Activated naive CD8-positive, alpha-beta T cell treated with anti-CD3 and anti-CD28 coated beads, Interleukin-2, amount 50 U/mL, for 24 hours (primary cell): ENCODE results near the gene BGLAP.

Source experiments
- ATAC-seq: fragments of 150-1000 bp; cut with Tn5 transposase; one replicate; pipeline ENCODE4 v1.10.0; 2021
- DNase-seq: peaks from one replicate; pipeline ENCODE4 v3.0.0; 2021
- H3K27ac Mint-ChIP-seq: one replicate; pipeline ENCODE4 v1.8.0; 2021; ENCODE audit warnings: mild to moderate bottlenecking, mixed read lengths
- H3K27me3 Mint-ChIP-seq: one replicate; pipeline ENCODE4 v1.8.0; 2021; ENCODE audit warnings: mixed read lengths
- H3K36me3 Mint-ChIP-seq: one replicate; pipeline ENCODE4 v1.8.0; 2021; ENCODE audit warnings: low read depth, mixed read lengths
- H3K4me1 Mint-ChIP-seq: one replicate; pipeline ENCODE4 v1.8.0; 2021; ENCODE audit warnings: mixed read lengths
- H3K4me3 Mint-ChIP-seq: one replicate; pipeline ENCODE4 v1.8.0; 2021; ENCODE audit warnings: mild to moderate bottlenecking, moderate library complexity, mixed read lengths
- H3K9me3 Mint-ChIP-seq: one replicate; pipeline ENCODE4 v1.8.0; 2021; ENCODE audit warnings: mixed read lengths

The BGLAP gene

DNA sequence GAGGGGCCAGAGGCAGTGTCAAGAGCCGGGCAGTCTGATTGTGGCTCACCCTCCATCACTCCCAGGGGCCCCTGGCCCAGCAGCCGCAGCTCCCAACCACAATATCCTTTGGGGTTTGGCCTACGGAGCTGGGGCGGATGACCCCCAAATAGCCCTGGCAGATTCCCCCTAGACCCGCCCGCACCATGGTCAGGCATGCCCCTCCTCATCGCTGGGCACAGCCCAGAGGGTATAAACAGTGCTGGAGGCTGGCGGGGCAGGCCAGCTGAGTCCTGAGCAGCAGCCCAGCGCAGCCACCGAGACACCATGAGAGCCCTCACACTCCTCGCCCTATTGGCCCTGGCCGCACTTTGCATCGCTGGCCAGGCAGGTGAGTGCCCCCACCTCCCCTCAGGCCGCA lies at the start of gene BGLAP:
BGLAP (plus strand) TSS at position 259 of the 400 bp plus-strand sequence; CDS start at position 307, 48 bp downstream.
- Mint-ChIP-seq H3K27me3 (no peaks in the 10 kb centered on the region), H3K4me3 (no peak within 1 kb of the TSS), H3K36me3 (peaks cover 21% of the 10 kb centered on the region), H3K9me3 (no peaks in the 10 kb centered on the region), H3K4me1 (peaks cover 33% of the 10 kb centered on the region), H3K27ac (peak within 1 kb of the TSS; percentile 41)
- DNase-seq (no peak), ATAC-seq (no peak)

DNA sequence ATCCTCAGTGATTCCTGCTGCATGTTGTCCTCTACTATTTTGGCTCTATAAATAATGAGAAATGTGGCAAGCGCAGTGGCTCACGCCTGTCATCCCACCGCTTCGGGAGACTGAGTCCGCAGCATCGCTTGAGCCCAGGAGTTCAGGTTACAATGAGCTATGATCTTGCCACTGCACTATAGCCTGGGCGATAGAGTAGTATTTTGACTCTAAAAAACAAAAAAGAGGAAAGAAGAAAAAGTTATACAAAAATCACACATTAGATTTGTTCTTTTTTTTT lies 48.8 kb upstream of the BGLAP start:
- DNase-seq (no peak), ATAC-seq (no peak)
- H3K27ac Mint-ChIP-seq: peak overlapping the region; percentile 96
- H3K9me3 Mint-ChIP-seq: no peaks in the 10 kb centered on the region
- H3K4me1 Mint-ChIP-seq: peaks cover 53% of the 10 kb centered on the region
- H3K27me3 Mint-ChIP-seq: no peaks in the 10 kb centered on the region
- H3K36me3 Mint-ChIP-seq: peaks cover 34% of the 10 kb centered on the region
- H3K4me3 Mint-ChIP-seq: no peak overlapping the region

DNA sequence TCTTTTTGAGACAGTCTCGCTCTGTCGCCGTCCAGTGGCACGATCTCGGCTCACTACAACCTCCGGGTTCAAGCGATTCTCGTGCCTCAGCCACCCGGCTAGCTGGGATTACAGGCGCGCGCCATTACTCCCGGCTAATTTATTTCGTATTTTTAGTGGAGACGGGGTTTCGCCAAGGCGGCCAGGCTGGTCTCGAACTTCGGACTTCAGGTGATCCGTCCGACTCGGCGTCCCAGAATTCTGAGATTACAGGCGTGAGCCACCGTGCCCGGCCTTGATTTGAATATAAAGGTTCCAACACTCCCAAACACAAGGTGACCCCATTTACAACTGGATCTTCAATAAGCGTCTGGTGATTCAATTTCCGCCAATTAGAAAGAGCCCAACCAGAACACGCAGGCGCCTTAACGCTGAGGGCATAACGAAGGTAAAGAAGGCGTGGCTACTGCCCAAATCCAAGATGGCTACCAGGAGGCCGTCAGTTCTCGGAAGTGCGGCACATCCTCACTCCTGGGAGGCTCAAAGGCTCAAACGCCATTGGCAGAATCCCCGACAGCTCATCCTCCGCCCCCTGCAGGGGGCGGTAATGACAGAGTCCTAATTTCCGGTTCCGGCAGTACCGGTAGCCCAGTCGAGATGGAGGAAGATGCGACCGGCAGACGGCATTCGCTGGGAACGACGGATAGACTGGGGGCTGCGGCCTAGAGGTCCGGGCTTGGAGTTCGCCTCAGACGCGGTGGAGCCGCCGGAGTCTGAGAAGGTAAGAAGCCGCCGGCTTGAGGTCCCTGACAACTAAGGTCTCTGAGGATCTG lies 48.3 kb upstream of the BGLAP start, which contains the start of gene SLC25A44:
SLC25A44 (plus strand) TSS at position 617 of the 812 bp plus-strand sequence. CDS start 5,744 bp downstream, outside the sequence.
- Mint-ChIP-seq H3K27me3 (no peaks in the 10 kb centered on the region), H3K9me3 (no peaks in the 10 kb centered on the region), H3K36me3 (peaks cover 39% of the 10 kb centered on the region), H3K4me1 (peaks cover 53% of the 10 kb centered on the region), H3K4me3 (no peak within 1 kb of the TSS), H3K27ac (peak within 1 kb of the TSS; percentile 96)
- DNase-seq: peak; percentile 96
- peak; percentile 96 for ATAC-seq

DNA sequence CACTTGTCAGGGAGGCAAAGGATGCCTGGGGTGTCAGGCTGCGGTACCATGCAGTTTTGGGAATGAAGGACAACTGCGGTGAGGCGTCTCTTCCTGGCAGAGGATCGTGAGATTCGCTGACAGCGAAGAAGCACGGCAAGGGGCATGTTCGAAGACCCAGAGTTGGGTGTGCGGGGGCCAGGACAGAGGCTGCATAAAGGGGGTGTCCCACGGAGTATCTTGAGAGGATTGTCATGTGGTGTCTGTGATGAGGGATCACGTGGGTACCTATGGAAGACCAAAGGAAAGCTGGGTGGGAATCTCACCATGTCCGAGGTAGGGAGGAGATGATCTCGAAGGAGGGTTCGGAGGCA lies 47.7 kb upstream of the BGLAP start:
- Mint-ChIP-seq H3K36me3 (peaks cover 44% of the 10 kb centered on the region), H3K27ac (peak overlapping the region; percentile 96), H3K27me3 (no peaks in the 10 kb centered on the region), H3K4me3 (no peak overlapping the region), H3K4me1 (peaks cover 53% of the 10 kb centered on the region), H3K9me3 (no peaks in the 10 kb centered on the region)
- no peak for DNase-seq
- ATAC-seq: no peak

DNA sequence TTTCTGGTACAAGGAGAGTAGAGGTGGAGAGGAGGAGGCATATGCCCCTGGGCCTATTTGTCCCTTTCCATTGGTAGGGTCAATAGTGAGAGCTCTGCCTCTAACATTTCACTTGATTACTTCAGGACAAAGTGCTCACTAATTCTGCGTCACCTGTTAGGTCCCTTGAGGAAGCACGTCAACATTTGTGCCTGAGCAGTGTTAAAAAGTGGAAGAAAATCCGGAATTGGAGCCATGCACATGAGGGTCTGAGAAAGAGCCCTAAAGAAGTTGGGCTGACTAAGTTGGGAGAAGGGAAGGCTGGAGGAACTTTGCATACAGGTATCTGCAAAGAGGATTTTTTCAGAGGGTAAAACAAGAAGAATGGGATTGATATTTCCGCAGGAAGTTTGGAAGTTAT lies 46.1 kb upstream of the BGLAP start:
- Mint-ChIP-seq H3K27me3 (no peaks in the 10 kb centered on the region), H3K36me3 (peaks cover 58% of the 10 kb centered on the region), H3K9me3 (no peaks in the 10 kb centered on the region), H3K4me3 (no peak overlapping the region), H3K27ac (peak overlapping the region; percentile 63), H3K4me1 (peaks cover 53% of the 10 kb centered on the region)
- no peak for ATAC-seq
- DNase-seq: no peak

DNA sequence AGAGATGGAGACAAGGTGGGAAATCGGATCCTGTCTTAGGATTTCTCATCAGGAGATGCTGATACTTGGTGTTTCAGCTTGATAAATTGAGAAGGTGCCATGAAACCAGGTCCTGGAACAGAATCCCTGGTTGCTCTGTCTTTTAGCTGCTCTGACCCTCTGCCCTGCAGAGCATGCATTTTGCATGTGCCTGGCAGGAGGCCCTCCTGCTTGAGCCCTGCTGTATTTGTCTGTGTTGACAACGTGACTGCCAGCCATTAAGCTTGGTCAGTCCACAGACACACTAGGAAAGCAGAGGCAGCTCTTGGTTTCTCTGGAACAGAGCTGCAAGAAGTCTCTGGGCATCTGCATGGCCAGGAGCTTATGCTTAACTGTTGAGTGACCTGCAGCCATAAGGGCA lies 45.5 kb upstream of the BGLAP start:
- peaks cover 58% of the 10 kb centered on the region for H3K36me3 Mint-ChIP-seq

DNA sequence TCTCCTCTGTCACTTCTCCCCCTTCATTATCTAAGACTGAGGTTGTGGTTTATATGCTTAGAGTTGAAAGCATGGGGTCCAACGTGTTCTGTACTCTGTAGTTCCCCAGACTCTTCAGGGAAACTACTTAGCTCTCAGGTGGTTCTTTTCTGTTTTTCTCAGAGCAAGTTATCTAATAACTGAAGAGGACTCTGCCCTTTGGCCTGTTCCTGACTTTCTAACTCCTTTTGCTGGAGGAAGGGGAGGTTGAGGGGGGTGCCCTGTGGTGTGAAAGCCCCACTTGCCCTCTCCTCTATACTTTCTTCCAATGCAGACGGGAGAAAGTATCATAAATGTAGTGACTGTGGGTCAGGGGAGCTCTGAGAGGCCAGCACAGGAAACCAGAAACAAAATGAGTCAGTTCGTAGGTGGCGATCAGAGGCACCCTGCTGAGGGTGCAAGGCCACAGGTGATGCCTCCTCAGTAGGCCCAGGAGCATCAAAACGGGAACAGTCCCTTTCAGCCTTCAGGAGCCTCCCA lies 43.1 kb upstream of the BGLAP start:
- ATAC-seq (peak; percentile 87), DNase-seq (no peak)
- Mint-ChIP-seq H3K27ac (peak overlapping the region; percentile 96), H3K27me3 (no peaks in the 10 kb centered on the region), H3K4me3 (no peak overlapping the region), H3K4me1 (peaks cover 39% of the 10 kb centered on the region), H3K36me3 (peaks cover 56% of the 10 kb centered on the region), H3K9me3 (no peaks in the 10 kb centered on the region)

More for the DNA sequence above, 45.5 kb upstream of the BGLAP start:
- H3K27me3 Mint-ChIP-seq: no peaks in the 10 kb centered on the region
- no peaks in the 10 kb centered on the region for H3K9me3 Mint-ChIP-seq
- ATAC-seq (no peak), DNase-seq (no peak)
- H3K4me1 Mint-ChIP-seq: peaks cover 53% of the 10 kb centered on the region
- H3K27ac Mint-ChIP-seq: peak overlapping the region; percentile 96
- no peak overlapping the region for H3K4me3 Mint-ChIP-seq

DNA sequence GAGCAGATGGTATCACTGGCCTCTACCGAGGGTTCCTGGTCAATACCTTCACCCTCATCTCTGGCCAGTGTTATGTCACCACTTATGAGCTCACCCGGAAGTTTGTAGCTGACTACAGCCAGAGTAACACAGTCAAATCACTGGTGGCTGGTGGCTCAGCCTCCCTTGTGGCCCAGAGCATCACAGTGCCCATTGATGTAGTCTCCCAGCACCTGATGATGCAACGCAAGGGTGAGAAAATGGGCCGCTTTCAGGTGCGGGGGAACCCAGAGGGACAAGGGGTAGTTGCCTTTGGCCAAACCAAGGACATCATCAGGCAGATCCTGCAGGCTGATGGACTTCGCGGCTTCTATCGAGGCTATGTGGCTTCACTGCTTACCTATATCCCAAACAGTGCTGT lies 41.9 kb upstream of the BGLAP start:
- DNase-seq (no peak), ATAC-seq (no peak)
- no peaks in the 10 kb centered on the region for H3K27me3 Mint-ChIP-seq
- H3K4me3 Mint-ChIP-seq: no peak overlapping the region
- peak overlapping the region; percentile 96 for H3K27ac Mint-ChIP-seq
- peaks cover 49% of the 10 kb centered on the region for H3K36me3 Mint-ChIP-seq
- peaks cover 31% of the 10 kb centered on the region for H3K4me1 Mint-ChIP-seq
- no peaks in the 10 kb centered on the region for H3K9me3 Mint-ChIP-seq

DNA sequence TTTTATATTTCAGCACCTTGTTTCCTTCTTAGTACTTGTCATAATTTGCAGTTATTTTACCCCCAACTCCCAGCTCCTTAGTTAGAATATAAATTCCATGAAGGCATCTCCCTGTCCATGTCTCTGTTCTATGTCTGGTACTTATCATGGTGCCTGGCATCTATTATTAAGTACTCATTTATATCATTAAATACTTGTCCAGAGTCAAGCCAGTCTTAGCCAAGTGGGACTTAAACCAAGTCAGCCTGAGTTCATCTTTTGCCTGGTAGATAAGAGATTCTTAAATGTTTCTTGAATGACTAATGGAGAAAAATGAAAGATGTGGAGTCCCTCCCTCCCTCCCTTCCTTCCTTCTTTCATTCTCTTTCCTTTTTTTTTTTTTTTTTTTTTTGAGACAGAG lies 38.7 kb upstream of the BGLAP start:
- DNase-seq: no peak
- no peak for ATAC-seq
- H3K4me3 Mint-ChIP-seq: no peak overlapping the region
- H3K4me1 Mint-ChIP-seq: peaks cover 11% of the 10 kb centered on the region
- H3K27ac Mint-ChIP-seq: no peak overlapping the region
- H3K36me3 Mint-ChIP-seq: peaks cover 45% of the 10 kb centered on the region
- no peaks in the 10 kb centered on the region for H3K9me3 Mint-ChIP-seq
- no peaks in the 10 kb centered on the region for H3K27me3 Mint-ChIP-seq

DNA sequence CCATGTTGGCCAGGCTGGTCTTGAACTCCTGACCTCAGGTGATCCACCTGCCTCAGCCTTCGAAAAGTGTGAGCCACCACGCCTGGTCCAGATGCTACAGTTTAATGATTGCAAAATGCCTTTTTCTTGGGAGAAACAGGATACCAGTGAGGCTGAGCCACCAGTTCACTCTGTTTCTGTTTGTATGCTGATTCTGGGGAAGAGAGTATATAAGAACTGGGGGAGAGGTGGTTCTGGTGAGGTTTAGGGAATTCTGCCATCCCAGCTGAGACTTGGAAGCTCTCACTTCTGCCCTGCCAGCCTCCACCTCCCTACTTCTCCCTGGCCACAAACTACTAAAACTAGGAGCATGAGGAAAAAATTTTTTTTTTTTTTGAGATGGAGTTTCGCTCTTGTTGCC lies 37.3 kb upstream of the BGLAP start:
- H3K4me3 Mint-ChIP-seq: no peak overlapping the region

DNA sequence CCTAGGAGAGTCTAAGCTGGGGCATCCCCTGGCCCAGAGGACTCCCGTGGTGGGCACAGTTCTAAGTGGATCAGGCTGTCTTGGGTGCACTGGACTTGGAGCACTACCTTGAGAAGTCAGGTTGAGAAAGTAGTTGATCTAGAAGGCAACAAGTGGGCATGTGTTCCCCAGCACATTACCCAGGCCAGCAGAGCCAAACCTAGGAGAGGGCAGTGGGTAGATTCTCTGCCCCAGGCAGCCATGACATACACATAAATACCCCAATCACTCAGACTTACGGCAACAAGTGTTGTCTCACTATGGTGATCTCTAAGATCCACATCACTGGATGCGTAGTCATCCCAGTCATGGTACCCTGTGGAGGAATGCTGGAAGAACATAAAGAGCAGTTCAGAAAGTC lies 30.7 kb upstream of the BGLAP start:
- Mint-ChIP-seq H3K4me3 (no peak overlapping the region), H3K27me3 (no peaks in the 10 kb centered on the region), H3K9me3 (no peaks in the 10 kb centered on the region), H3K27ac (peak overlapping the region; percentile 97), H3K4me1 (peaks cover 37% of the 10 kb centered on the region), H3K36me3 (peaks cover 63% of the 10 kb centered on the region)
- no peak for DNase-seq
- ATAC-seq: no peak

More for the DNA sequence above, 37.3 kb upstream of the BGLAP start:
- peaks cover 11% of the 10 kb centered on the region for H3K4me1 Mint-ChIP-seq
- ATAC-seq: no peak
- no peak overlapping the region for H3K27ac Mint-ChIP-seq
- no peaks in the 10 kb centered on the region for H3K27me3 Mint-ChIP-seq
- H3K9me3 Mint-ChIP-seq: no peaks in the 10 kb centered on the region
- H3K36me3 Mint-ChIP-seq: peaks cover 39% of the 10 kb centered on the region
- DNase-seq: no peak

DNA sequence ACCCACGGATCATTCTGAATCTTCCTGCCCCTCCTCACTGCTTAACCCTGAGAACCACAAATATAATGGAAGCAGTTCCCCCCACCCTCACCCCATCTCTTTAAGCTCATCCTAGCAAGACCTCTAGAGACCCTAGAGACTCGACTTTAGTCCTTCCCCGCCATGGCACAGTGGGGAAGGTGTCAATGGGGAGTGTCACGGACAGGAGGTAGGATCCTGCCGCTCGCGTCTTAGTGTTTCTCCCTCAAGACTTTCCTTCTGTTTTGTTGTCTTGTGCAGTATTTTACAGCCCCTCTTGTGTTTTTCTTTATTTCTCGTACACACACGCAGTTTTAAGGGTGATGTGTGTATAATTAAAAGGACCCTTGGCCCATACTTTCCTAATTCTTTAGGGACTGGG lies 29.9 kb upstream of the BGLAP start:
- no peaks in the 10 kb centered on the region for H3K27me3 Mint-ChIP-seq
- H3K4me3 Mint-ChIP-seq: peak overlapping the region; percentile 84
- H3K36me3 Mint-ChIP-seq: peaks cover 60% of the 10 kb centered on the region
- H3K27ac Mint-ChIP-seq: peak overlapping the region; percentile 97
- ATAC-seq (no peak), DNase-seq (no peak)
- H3K9me3 Mint-ChIP-seq: no peaks in the 10 kb centered on the region
- H3K4me1 Mint-ChIP-seq: peaks cover 41% of the 10 kb centered on the region

DNA sequence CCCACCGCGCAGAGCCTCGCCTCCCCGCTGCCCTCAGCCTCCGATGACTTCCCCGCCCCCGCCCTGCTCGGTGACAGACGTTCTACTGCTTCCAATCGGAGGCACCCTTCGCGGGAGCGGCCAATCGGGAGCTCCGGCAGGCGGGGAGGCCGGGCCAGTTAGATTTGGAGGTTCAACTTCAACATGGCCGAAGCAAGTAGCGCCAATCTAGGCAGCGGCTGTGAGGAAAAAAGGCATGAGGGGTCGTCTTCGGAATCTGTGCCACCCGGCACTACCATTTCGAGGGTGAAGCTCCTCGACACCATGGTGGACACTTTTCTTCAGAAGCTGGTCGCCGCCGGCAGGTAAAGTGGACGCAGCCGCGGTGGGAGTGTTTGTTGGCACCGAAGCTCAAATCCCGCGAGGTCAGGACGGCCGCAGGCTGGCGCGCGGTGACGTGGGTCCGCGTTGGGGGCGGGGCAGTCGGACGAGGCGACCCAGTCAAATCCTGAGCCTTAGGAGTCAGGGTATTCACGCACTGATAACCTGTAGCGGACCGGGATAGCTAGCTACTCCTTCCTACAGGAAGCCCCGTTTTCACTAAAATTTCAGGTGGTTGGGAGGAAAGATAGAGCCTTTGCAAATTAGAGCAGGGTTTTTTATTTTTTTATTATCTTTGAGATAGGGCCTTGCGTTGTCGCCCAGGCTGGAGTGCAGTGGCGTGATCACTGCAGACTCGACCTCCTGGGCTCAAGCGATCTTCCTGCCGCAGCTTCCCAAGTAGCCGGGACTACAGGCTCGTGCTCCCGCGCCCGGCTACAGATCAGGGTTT lies 28.9 kb upstream of the BGLAP start, which contains the start of gene PMF1:
PMF1 (plus strand) TSS at position 175 of the 811 bp plus-strand sequence; CDS start at position 184, 9 bp downstream.
- Mint-ChIP-seq H3K9me3 (no peaks in the 10 kb centered on the region), H3K27ac (peak within 1 kb of the TSS; percentile 97), H3K4me1 (peaks cover 50% of the 10 kb centered on the region), H3K27me3 (no peaks in the 10 kb centered on the region), H3K4me3 (peak within 1 kb of the TSS; percentile 84), H3K36me3 (peaks cover 57% of the 10 kb centered on the region)
- ATAC-seq (peak; percentile 93), DNase-seq (peak; percentile 97)

DNA sequence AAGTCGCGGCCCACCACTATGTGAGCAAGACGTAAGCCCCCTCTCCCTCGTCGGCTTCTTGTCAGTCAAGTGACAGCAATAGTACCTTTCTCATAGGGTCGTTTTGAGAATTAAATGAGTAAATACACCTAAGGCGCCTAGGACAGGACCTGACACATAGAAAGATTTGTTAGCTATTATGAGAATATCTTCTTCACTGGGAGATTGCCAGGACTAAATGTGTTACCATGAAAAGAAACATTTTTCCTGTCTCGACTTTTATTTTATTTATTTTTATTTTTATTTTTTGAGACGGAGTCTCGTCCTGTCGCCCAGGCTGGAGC lies 28.4 kb upstream of the BGLAP start:
- no peaks in the 10 kb centered on the region for H3K9me3 Mint-ChIP-seq
- H3K4me3 Mint-ChIP-seq: peak overlapping the region; percentile 84
- H3K4me1 Mint-ChIP-seq: peaks cover 55% of the 10 kb centered on the region
- peaks cover 60% of the 10 kb centered on the region for H3K36me3 Mint-ChIP-seq
- H3K27me3 Mint-ChIP-seq: no peaks in the 10 kb centered on the region
- DNase-seq: no peak
- peak overlapping the region; percentile 97 for H3K27ac Mint-ChIP-seq
- ATAC-seq: no peak
